Activated naive CD8-positive, alpha-beta T cell treated with anti-CD3 and anti-CD28 coated beads for 36 hours (primary cell): ENCODE results near the gene BRICD5. TPM values are rescaled to one million over a fixed set of nuclear protein-coding genes. Genes with fewer than 3 reads are reported as not detected.
"Not testable (repeated sequence)": the region's sequence is repeated elsewhere in the genome, so short reads cannot be mapped to it uniquely, and the experiment has no call there.

ENCODE experiments used
- DNase-seq: peaks from one replicate; pipeline ENCODE4 v3.0.0; 2021
- H3K27ac Mint-ChIP-seq: one replicate; pipeline ENCODE4 v1.8.0; 2022; ENCODE audit warnings: mild to moderate bottlenecking, moderate library complexity, mixed read lengths
- H3K27me3 Mint-ChIP-seq: one replicate; pipeline ENCODE4 v1.8.0; 2022; ENCODE audit warnings: mild to moderate bottlenecking, mixed read lengths
- H3K36me3 Mint-ChIP-seq: one replicate; pipeline ENCODE4 v1.8.0; 2021; ENCODE audit warnings: mild to moderate bottlenecking, mixed read lengths
- H3K4me1 Mint-ChIP-seq: one replicate; pipeline ENCODE4 v1.8.0; 2021; ENCODE audit warnings: mixed read lengths
- H3K4me3 Mint-ChIP-seq: one replicate; pipeline ENCODE4 v1.8.0; 2022; ENCODE audit warnings: mild to moderate bottlenecking, moderate library complexity, mixed read lengths
- H3K9me3 Mint-ChIP-seq: one replicate; pipeline ENCODE4 v1.8.0; 2022; ENCODE audit warnings: mixed read lengths
- total RNA-seq, 2 experiments: library from RNA; stranded (reverse); gene quantifications; one replicate each; pipeline ENCODE4 v1.2.3, GENCODE V29; 2021

The BRICD5 gene
- total RNA-seq, 2 experiments from 2014 or later: 2.3 to 6.4 TPM

GRCh38 chr16:2243031-2243528, 32.4 kb upstream of the BRICD5 start:
- Mint-ChIP-seq H3K27me3 (no peaks in the 10 kb centered on the region), H3K36me3 (no peaks in the 10 kb centered on the region), H3K4me3 (no peak overlapping the region), H3K27ac (no peak overlapping the region), H3K4me1 (no peaks in the 10 kb centered on the region), H3K9me3 (no peaks in the 10 kb centered on the region)
- DNase-seq: no peak

GRCh38 chr16:2242598-2242997, 31.9 kb upstream of the BRICD5 start:
- no peaks in the 10 kb centered on the region for H3K27me3 Mint-ChIP-seq
- no peaks in the 10 kb centered on the region for H3K9me3 Mint-ChIP-seq

GRCh38 chr16:2240331-2240730, 29.7 kb upstream of the BRICD5 start:
- H3K9me3 Mint-ChIP-seq, DNase-seq, H3K4me1 Mint-ChIP-seq, H3K27ac Mint-ChIP-seq, H3K27me3 Mint-ChIP-seq, H3K36me3 Mint-ChIP-seq, H3K4me3 Mint-ChIP-seq: not testable (repeated sequence)

More at GRCh38 chr16:2242598-2242997, 31.9 kb upstream of the BRICD5 start:
- Mint-ChIP-seq H3K4me1 (no peaks in the 10 kb centered on the region), H3K27ac (no peak overlapping the region), H3K36me3 (no peaks in the 10 kb centered on the region), H3K4me3 (no peak overlapping the region)
- no peak for DNase-seq

GRCh38 chr16:2238838-2239675, 28.4 kb upstream of the BRICD5 start:
- H3K4me1 Mint-ChIP-seq: no peaks in the 10 kb centered on the region
- H3K4me3 Mint-ChIP-seq: no peak overlapping the region
- no peak overlapping the region for H3K27ac Mint-ChIP-seq
- peaks cover 4% of the 10 kb centered on the region for H3K27me3 Mint-ChIP-seq
- H3K36me3 Mint-ChIP-seq: no peaks in the 10 kb centered on the region
- no peaks in the 10 kb centered on the region for H3K9me3 Mint-ChIP-seq
- no peak for DNase-seq

GRCh38 chr16:2238150-2238837, 27.6 kb upstream of the BRICD5 start:
- DNase-seq: no peak
- no peaks in the 10 kb centered on the region for H3K4me1 Mint-ChIP-seq
- H3K4me3 Mint-ChIP-seq: no peak overlapping the region
- H3K27me3 Mint-ChIP-seq: peaks cover 4% of the 10 kb centered on the region
- peaks cover 3% of the 10 kb centered on the region for H3K36me3 Mint-ChIP-seq
- H3K9me3 Mint-ChIP-seq: no peaks in the 10 kb centered on the region
- H3K27ac Mint-ChIP-seq: no peak overlapping the region

- DNase-seq: no peak
- Mint-ChIP-seq H3K4me1 (no peaks in the 10 kb centered on the region), H3K9me3 (no peaks in the 10 kb centered on the region), H3K4me3 (no peak overlapping the region), H3K36me3 (peaks cover 3% of the 10 kb centered on the region), H3K27ac (no peak overlapping the region), H3K27me3 (peaks cover 4% of the 10 kb centered on the region)
Measured at GRCh38 chr16:2237493-2238149, 27.0 kb upstream of the BRICD5 start.

- no peaks in the 10 kb centered on the region for H3K4me1 Mint-ChIP-seq
- H3K36me3 Mint-ChIP-seq: peaks cover 3% of the 10 kb centered on the region
- no peak for DNase-seq
- H3K9me3 Mint-ChIP-seq: no peaks in the 10 kb centered on the region
- H3K27me3 Mint-ChIP-seq: peaks cover 4% of the 10 kb centered on the region
- H3K27ac Mint-ChIP-seq: no peak overlapping the region
- H3K4me3 Mint-ChIP-seq: no peak overlapping the region
Measured at GRCh38 chr16:2237102-2237482, 26.4 kb upstream of the BRICD5 start.

GRCh38 chr16:2236337-2237101, 25.9 kb upstream of the BRICD5 start, which contains the start of gene DNASE1L2:
Gene DNASE1L2 (plus strand): TSS chr16:2236444. CDS start chr16:2236817, 373 bp downstream.
- Mint-ChIP-seq H3K27ac (no peak within 1 kb of the TSS), H3K27me3 (peaks cover 4% of the 10 kb centered on the region), H3K36me3 (peaks cover 7% of the 10 kb centered on the region), H3K4me1 (no peaks in the 10 kb centered on the region), H3K9me3 (no peaks in the 10 kb centered on the region), H3K4me3 (no peak within 1 kb of the TSS)
- no peak for DNase-seq

GRCh38 chr16:2235695-2236336, 25.2 kb upstream of the BRICD5 start:
- H3K9me3 Mint-ChIP-seq: no peaks in the 10 kb centered on the region
- peaks cover 7% of the 10 kb centered on the region for H3K36me3 Mint-ChIP-seq
- H3K27ac Mint-ChIP-seq: no peak overlapping the region
- H3K4me3 Mint-ChIP-seq: no peak overlapping the region
- no peaks in the 10 kb centered on the region for H3K4me1 Mint-ChIP-seq
- H3K27me3 Mint-ChIP-seq: peaks cover 4% of the 10 kb centered on the region
- no peak for DNase-seq

- Mint-ChIP-seq H3K4me3 (no peak overlapping the region), H3K36me3 (peaks cover 7% of the 10 kb centered on the region), H3K27me3 (peaks cover 4% of the 10 kb centered on the region), H3K4me1 (no peaks in the 10 kb centered on the region), H3K27ac (no peak overlapping the region), H3K9me3 (no peaks in the 10 kb centered on the region)
- DNase-seq: no peak
Measured at GRCh38 chr16:2235234-2235651, 24.6 kb upstream of the BRICD5 start.

GRCh38 chr16:2234813-2235170, 24.1 kb upstream of the BRICD5 start:
- no peak overlapping the region for H3K27ac Mint-ChIP-seq
- H3K4me1 Mint-ChIP-seq: no peaks in the 10 kb centered on the region
- peaks cover 4% of the 10 kb centered on the region for H3K27me3 Mint-ChIP-seq
- no peak overlapping the region for H3K4me3 Mint-ChIP-seq
- no peak for DNase-seq
- peaks cover 11% of the 10 kb centered on the region for H3K36me3 Mint-ChIP-seq
- no peaks in the 10 kb centered on the region for H3K9me3 Mint-ChIP-seq

- Mint-ChIP-seq H3K36me3 (peaks cover 11% of the 10 kb centered on the region), H3K4me1 (no peaks in the 10 kb centered on the region), H3K27me3 (peaks cover 4% of the 10 kb centered on the region), H3K9me3 (no peaks in the 10 kb centered on the region), H3K27ac (no peak overlapping the region), H3K4me3 (no peak overlapping the region)
- DNase-seq: no peak
Measured at GRCh38 chr16:2233872-2234812, 23.5 kb upstream of the BRICD5 start.

- Mint-ChIP-seq H3K4me3 (no peak overlapping the region), H3K9me3 (no peaks in the 10 kb centered on the region), H3K27ac (no peak overlapping the region), H3K36me3 (peaks cover 12% of the 10 kb centered on the region), H3K27me3 (peaks cover 4% of the 10 kb centered on the region), H3K4me1 (no peaks in the 10 kb centered on the region)
- DNase-seq: no peak
Measured at GRCh38 chr16:2233046-2233775, 22.5 kb upstream of the BRICD5 start.
